HepG2 (cell line): ENCODE measurements around the gene MAP3K1. TPM values are rescaled to one million over a fixed set of nuclear protein-coding genes. Genes with fewer than 3 reads are reported as not detected.

Source experiments
- ATAC-seq: fragments of 200-7000 bp; cut with Tn5 transposase; 3 replicates; pipeline ENCODE4 v1.9.1; 2020; ENCODE audit warnings: mild to moderate bottlenecking, moderate library complexity
- BruUV-seq: library from RNA; stranded (reverse); fragments of 400-500 nt; replicated peaks from 2 replicates; lab custom pipeline; 2021; lab: Mats Ljungman, UMichigan
- CTCF ChIA-PET: fragments of 300-600 bp; formaldehyde crosslinking; extraction: SDS; loops from one replicate; lab custom pipeline; 2021; ENCODE audit warnings: low total read pairs, inconsistent platforms, low intra/inter-chr PET ratio; lab: Yijun Ruan, JAX
- POLR2A ChIA-PET: fragments of 350-600 bp; sonication (Branson Sonifier 250); formaldehyde crosslinking; loops from one replicate; lab custom pipeline; 2020; ENCODE audit warnings: antibody characterized with exemption, inconsistent platforms; lab: Yijun Ruan, JAX
- DNase-seq: peaks from one replicate; pipeline ENCODE4 v3.0.0-alpha.2; 2015; ENCODE audit warnings: low spot score
- FAIRE-seq: peaks from 3 replicates; lab custom pipeline; 2011; peaks lifted over from hg19 to GRCh38; lab: Jason Lieb, UNC
- H2AFZ ChIP-seq: one replicate; pipeline ENCODE4 v1.6.1; 2011; ENCODE audit warnings: low read length, inconsistent platforms
- H3K27ac ChIP-seq: fragments of 300-600 bp; 3 replicates; pipeline ENCODE4 v1.8.0; 2011; ENCODE audit warnings: mixed run types, mild to moderate bottlenecking, mixed read lengths, low read length, inconsistent platforms; ENCODE audit not compliant: insufficient read depth; ENCODE audit errors: extremely low read length
- H3K27me3 ChIP-seq, 2 experiments: fragments of 200-600 bp in 1 of 2; 2 replicates in 1 of 2; 3 replicates in 1 of 2; pipeline versions ENCODE4 v1.6.0 to v1.8.0; 2011; ENCODE audit warnings: low read length in 2 of 2, mild to moderate bottlenecking in 2 of 2, moderate library complexity in 2 of 2, inconsistent platforms in 1 of 2; ENCODE audit not compliant: insufficient read depth in 2 of 2, control insufficient read depth in 1 of 2
- H3K36me3 ChIP-seq, 2 experiments: fragments of 200-600 bp in 1 of 2; replicated peaks in 1 of 2; 2 replicates in 1 of 2; 3 replicates in 1 of 2; pipeline versions ENCODE4 v1.5.1 to v1.8.0; 2011; ENCODE audit warnings: low read length in 2 of 2, inconsistent platforms in 1 of 2; ENCODE audit not compliant: insufficient read depth in 2 of 2, control insufficient read depth in 1 of 2
- H3K4me1 ChIP-seq: 2 replicates; pipeline ENCODE4 v1.5.1; 2012; ENCODE audit warnings: low read length, inconsistent platforms; ENCODE audit not compliant: insufficient read depth
- H3K4me2 ChIP-seq: 2 replicates; pipeline ENCODE4 v1.6.0; 2011; ENCODE audit warnings: low read depth, low read length, inconsistent platforms
- H3K4me3 ChIP-seq, 3 experiments: fragments of 200-600 bp in 1 of 3; sonication (generic), shearing (Covaris generic) in 1 of 3; replicated peaks in 1 of 3; 2 replicates each; pipeline ENCODE4 v1.5.1; 2011 to 2016; ENCODE audit warnings: low read length in 3 of 3, inconsistent platforms in 2 of 3, low read depth in 2 of 3, mild to moderate bottlenecking in 2 of 3, control low read depth in 1 of 3, mixed read lengths in 1 of 3; ENCODE audit not compliant: insufficient read depth in 1 of 3
- H3K79me2 ChIP-seq: one replicate; pipeline ENCODE4 v1.6.1; 2011; ENCODE audit warnings: low read length, inconsistent platforms; ENCODE audit not compliant: insufficient read depth
- H3K9ac ChIP-seq: 2 replicates; pipeline ENCODE4 v1.6.0; 2011; ENCODE audit warnings: mild to moderate bottlenecking, low read depth, low read length, inconsistent platforms; ENCODE audit not compliant: insufficient read depth
- H3K9me3 ChIP-seq: 2 replicates; pipeline ENCODE4 v1.5.1; 2012; ENCODE audit warnings: mild to moderate bottlenecking, low read length
- H4K20me1 ChIP-seq: 2 replicates; pipeline ENCODE4 v1.6.0; 2011; ENCODE audit warnings: inconsistent platforms, mild to moderate bottlenecking, low read length, moderate library complexity; ENCODE audit not compliant: insufficient read depth
- HOMEZ ChIP-seq: IDR thresholded peaks from 2 replicates; pipeline ENCODE4 v1.6.1; 2016; ENCODE audit warnings: low read depth
- KDM2A ChIP-seq: sonication (generic); formaldehyde crosslinking; IDR thresholded peaks from 2 replicates; pipeline ENCODE4 v1.4.0; 2020; ENCODE audit warnings: low read depth, missing genetic modification reagents, borderline replicate concordance
- NFYB ChIP-seq: sonication (generic); formaldehyde crosslinking; IDR thresholded peaks from 2 replicates; pipeline ENCODE4 v1.4.0; 2020; ENCODE audit warnings: missing genetic modification reagents
- RARA ChIP-seq: IDR thresholded peaks from 2 replicates; pipeline ENCODE4 v1.6.1; 2016; ENCODE audit warnings: missing genetic modification reagents, missing compliant biosample characterization
- SAP130 ChIP-seq: IDR thresholded peaks from 2 replicates; pipeline ENCODE4 v1.6.1; 2016; ENCODE audit warnings: low read depth
- SRSF4 ChIP-seq: fragments of 200-400 bp; formaldehyde crosslinking; IDR thresholded peaks from one replicate; pipeline ENCODE4 v1.6.1; 2018; ENCODE audit warnings: mild to moderate bottlenecking, low read depth, low read length, moderate library complexity; ENCODE audit not compliant: poor library complexity, severe bottlenecking
- TCF12 ChIP-seq, 2 experiments: fragments of 450-650 bp in 1 of 2; sonication (generic) in 1 of 2; formaldehyde crosslinking in 1 of 2; IDR thresholded peaks; 2 replicates each; pipeline versions ENCODE4 v1.6.1 to v1.8.0; 2017 to 2022; ENCODE audit warnings: antibody characterized with exemption in 1 of 2, mild to moderate bottlenecking in 1 of 2, missing genetic modification reagents in 1 of 2, moderate library complexity in 1 of 2
- TCF7 ChIP-seq: sonication (generic); IDR thresholded peaks from 2 replicates; pipeline ENCODE4 v1.6.1; 2016; ENCODE audit warnings: antibody characterized with exemption, low read depth
- ZEB1 ChIP-seq: IDR thresholded peaks from 2 replicates; pipeline ENCODE4 v1.6.1; 2012; ENCODE audit warnings: mild to moderate bottlenecking, low read depth, inconsistent platforms; ENCODE audit not compliant: insufficient replicate concordance
- ZNF501 ChIP-seq: sonication (generic); formaldehyde crosslinking; IDR thresholded peaks from 2 replicates; pipeline ENCODE4 v1.5.1; 2020; ENCODE audit warnings: mild to moderate bottlenecking, moderate library complexity, missing genetic modification reagents
- ZNF574 ChIP-seq: sonication (generic); formaldehyde crosslinking; IDR thresholded peaks from 2 replicates; pipeline ENCODE4 v1.4.0; 2020; ENCODE audit warnings: missing genetic modification reagents
- ZNF878 ChIP-seq: sonication (generic); formaldehyde crosslinking; IDR thresholded peaks from 2 replicates; pipeline ENCODE4 v1.8.1; 2023; ENCODE audit warnings: mild to moderate bottlenecking, missing genetic modification reagents, moderate library complexity
- WGBS: methylation state at CpG from one replicate; pipeline ENCODE4 v1.1.6; 2017; ENCODE audit warnings: low lambda C conversion rate; 5-methylcytosine and 5-hydroxymethylcytosine counted together
- in situ Hi-C: cut with HindIII; loops from 2 replicates; pipeline ENCODE4 v1.10.0; 2017; ENCODE audit warnings: low pct_unique_long_range_greater_than_20kb; ENCODE audit not compliant: extremely low pct_ligation_motif_present
- intact Hi-C: fragments of 100-400 bp; cut with micrococcal nuclease; formaldehyde crosslinking; loops from one replicate; pipeline ENCODE4 v1.10.0; 2022; ENCODE audit not compliant: unreplicated experiment
- polyA plus RNA-seq, 8 experiments: library from polyadenylated mRNA; depleted of rRNA in 3 of 8; stranded (reverse) in 7 of 8; unstranded in 1 of 8; fragments of >200 nt; fragmentation: Illumina TruSeq in 4 of 8; extraction: Trizol in 4 of 8; gene quantifications; 2 replicates each; pipeline versions ENCODE4 v1.2.1 to v1.2.3, GENCODE V29; 2011 to 2016; ENCODE audit warnings: low read depth in 4 of 8, missing spikeins in 1 of 8, mixed read lengths in 1 of 8; ENCODE audit not compliant: insufficient read depth in 1 of 8
- total RNA-seq, 5 experiments: library from RNA; depleted of rRNA; stranded (reverse); fragments of >200 nt; fragmentation: Illumina TruSeq; extraction: Trizol; gene quantifications; 2 replicates each; pipeline ENCODE4 v1.2.3, GENCODE V29; 2016; ENCODE audit warnings: low read depth in 1 of 5

MAP3K1 gene
- total and polyA plus RNA-seq, 2 of the 13 experiments (the other 11 are each of a cell fraction or from before 2014, with no cell fraction given) = 16.4 to 30.3 TPM

GRCh38 chr5:56813302-56813701, 2.0 kb upstream of the MAP3K1 start:
- ATAC-seq (no peak), FAIRE-seq (peak; percentile 4), DNase-seq (no peak)
- Histone ChIP-seq H3K4me2 (peak overlapping the region; percentile 95), H3K4me1 (peaks cover 27% of the 10 kb centered on the region), H3K4me3 (peak overlapping the region; percentile 88 to 95 (median 89); a peak in 3 of 6 replicates), H3K27me3 (peaks cover 0 to under 1% of the 10 kb centered on the region in 2 experiments; a peak in 1 of 5 replicates), H3K9me3 (no peaks in the 10 kb centered on the region), H4K20me1 (peaks cover 12% of the 10 kb centered on the region), H3K79me2 (peaks cover 27% of the 10 kb centered on the region), H3K9ac (no peak overlapping the region), H3K27ac (no peak overlapping the region), H2AFZ (peak overlapping the region; percentile 54), H3K36me3 (no peaks in the 10 kb centered on the region)
- WGBS = 38% methylated on average over 4 of the region's 4 CpGs
- BruUV-seq = no TSS peak
- POLR2A ChIA-PET = no interaction called here
- TF ChIP-seq TCF7 (peak; percentile 24; the same call in 1 of the 2 replicates), SRSF4 (no peak), SAP130 (CRISPR knock-in tag) (0 out of 2 replicates have a peak, but pooled peaks have one; percentile 26), TCF12 (IDR thresholded peaks at IDR 0.05) (no peak), TCF12 (CRISPR knock-in tag; IDR thresholded peaks at IDR 0.05) (no peak)
- CTCF ChIA-PET = no interaction called here
- intact Hi-C loops (no loop called here), in situ Hi-C loops (no loop called here)

GRCh38 chr5:56814361-56814962, 887 bp upstream of the MAP3K1 start:
- in situ Hi-C loops (no loop called here), intact Hi-C loops (loop anchor here (2.0 kb wide), 1 partner anchor 334 kb away; no protein-coding TSS in a partner anchor)
- peak overlapping the region; percentile 95 for H3K4me2 ChIP-seq
- no peaks in the 10 kb centered on the region; a peak in 1 of 5 replicates for H3K27me3 ChIP-seq
- H3K9me3 ChIP-seq = no peaks in the 10 kb centered on the region
- POLR2A ChIA-PET = interaction anchor here (1.0 kb wide), 1 partner anchor 334 kb away, joined by 3 read pairs; no protein-coding TSS in a partner anchor
- peak overlapping the region; percentile 88 to 95 (median 89) for H3K4me3 ChIP-seq
- H2AFZ ChIP-seq = peak overlapping the region; percentile 71
- H3K36me3 ChIP-seq = no peaks in the 10 kb centered on the region
- WGBS = 2% methylated on average over 16 of the region's 31 CpGs
- peak overlapping the region; percentile 93 for H3K27ac ChIP-seq
- no peak for FAIRE-seq
- H4K20me1 ChIP-seq = peaks cover 16% of the 10 kb centered on the region
- peaks cover 38% of the 10 kb centered on the region for H3K79me2 ChIP-seq
- CTCF ChIA-PET = no interaction called here
- ATAC-seq = peak; percentile 63
- DNase-seq = peak; percentile 28
- TSS peak; percentile 94 for BruUV-seq
- peak overlapping the region; percentile 67 for H3K9ac ChIP-seq
- peaks cover 39% of the 10 kb centered on the region for H3K4me1 ChIP-seq
- TF ChIP-seq ZEB1 (peak; percentile 51), ZNF574 (CRISPR knock-in tag) (0 out of 2 replicates have a peak, but pooled peaks have one; percentile 5), KDM2A (CRISPR knock-in tag) (0 out of 2 replicates have a peak, but pooled peaks have one; percentile 2), NFYB (CRISPR knock-in tag) (no peak), RARA (CRISPR knock-in tag) (no peak; the same call in 1 of the 2 replicates), HOMEZ (CRISPR knock-in tag) (peak; percentile 47; the same call in 1 of the 2 replicates), ZNF878 (CRISPR knock-in tag) (no peak), ZNF501 (CRISPR knock-in tag) (peak; percentile 65; the same call in 1 of the 2 replicates)
